ENCODE data around the gene CACNA2D3. TPM values are rescaled to one million over a fixed set of nuclear protein-coding genes. Genes with fewer than 3 reads are reported as not detected.

CACNA2D3 gene
- total RNA-seq, 4 donors from 2014 or later, result 0.83 to 5.0 (median 2.5) TPM

- H3K4me1 ChIP-seq, result no peaks in the 10 kb centered on the region
- no peaks in the 10 kb centered on the region for H3K27me3 ChIP-seq
- intact Hi-C loops (cut with DNase I; ENCODE audit: low total_unique reads), result no loop called here
- H3K27ac ChIP-seq, result no peak overlapping the region
- no peak for DNase-seq
- no peaks in the 10 kb centered on the region for H3K9me3 ChIP-seq
- TF ChIP-seq POLR2A (IDR thresholded peaks at IDR 0.05) (no peak), CTCF (IDR thresholded peaks at IDR 0.05) (no peak)
- no peaks in the 10 kb centered on the region for H3K36me3 ChIP-seq
- no peak overlapping the region for H3K4me3 ChIP-seq
Observed at GRCh38 chr3:54781728-54782127, 659.4 kb downstream of the CACNA2D3 start.

- DNase-seq, result no peak
- H3K36me3 ChIP-seq, result no peaks in the 10 kb centered on the region
- H3K27me3 ChIP-seq, result no peaks in the 10 kb centered on the region
- no peak overlapping the region for H3K27ac ChIP-seq
- intact Hi-C loops (cut with DNase I; ENCODE audit: low total_unique reads), result no loop called here
- no peak for TF ChIP-seq CTCF (IDR thresholded peaks at IDR 0.05)
- TF ChIP-seq POLR2A (IDR thresholded peaks at IDR 0.05), result no peak
- H3K4me1 ChIP-seq, result no peaks in the 10 kb centered on the region
- H3K9me3 ChIP-seq, result no peaks in the 10 kb centered on the region
- H3K4me3 ChIP-seq, result no peak overlapping the region
Observed at GRCh38 chr3:54783611-54784010, 661.3 kb downstream of the CACNA2D3 start.

GRCh38 chr3:54784021-54784420 lies 661.7 kb downstream of the CACNA2D3 start:
- intact Hi-C loops (cut with DNase I; ENCODE audit: low total_unique reads), result no loop called here
- H3K36me3 ChIP-seq, result no peaks in the 10 kb centered on the region
- no peak for DNase-seq
- no peak overlapping the region for H3K4me3 ChIP-seq
- H3K27ac ChIP-seq, result no peak overlapping the region
- H3K27me3 ChIP-seq, result no peaks in the 10 kb centered on the region
- TF ChIP-seq POLR2A (IDR thresholded peaks at IDR 0.05) (no peak), CTCF (IDR thresholded peaks at IDR 0.05) (no peak)
- no peaks in the 10 kb centered on the region for H3K9me3 ChIP-seq
- H3K4me1 ChIP-seq, result no peaks in the 10 kb centered on the region

- TF ChIP-seq CTCF (IDR thresholded peaks at IDR 0.05) (no peak), POLR2A (IDR thresholded peaks at IDR 0.05) (no peak)
- DNase-seq, result no peak
- no peaks in the 10 kb centered on the region for H3K36me3 ChIP-seq
- H3K4me3 ChIP-seq, result no peak overlapping the region
- H3K27ac ChIP-seq, result no peak overlapping the region
- H3K27me3 ChIP-seq, result no peaks in the 10 kb centered on the region
- H3K4me1 ChIP-seq, result no peaks in the 10 kb centered on the region
- intact Hi-C loops (cut with DNase I; ENCODE audit: low total_unique reads), result no loop called here
- no peaks in the 10 kb centered on the region for H3K9me3 ChIP-seq
Observed at GRCh38 chr3:54785976-54786375, 663.6 kb downstream of the CACNA2D3 start.

GRCh38 chr3:54790051-54790450 lies 667.7 kb downstream of the CACNA2D3 start:
- TF ChIP-seq CTCF (IDR thresholded peaks at IDR 0.05) (no peak), POLR2A (IDR thresholded peaks at IDR 0.05) (no peak)
- H3K4me3 ChIP-seq, result no peak overlapping the region
- no peak overlapping the region for H3K27ac ChIP-seq
- intact Hi-C loops (cut with DNase I; ENCODE audit: low total_unique reads), result no loop called here
- DNase-seq, result no peak
- no peaks in the 10 kb centered on the region for H3K36me3 ChIP-seq
- H3K4me1 ChIP-seq, result no peaks in the 10 kb centered on the region
- no peaks in the 10 kb centered on the region for H3K27me3 ChIP-seq
- no peaks in the 10 kb centered on the region for H3K9me3 ChIP-seq

All from uterus (tissue), 4 donors.